HL-60 (cell line): ENCODE measurements around the gene MACROD2.

Experiments
- DNase-seq, 2 experiments: peaks; one replicate each; pipeline ENCODE4 v3.0.0-alpha.2; 2010 to 2020; ENCODE audit warnings: low read depth in 1 of 2, low spot score in 1 of 2
- H3K27ac ChIP-seq: fragments of 250-450 bp; sonication (Bioruptor Pico); replicated peaks from 2 replicates; pipeline ENCODE4 v1.5.1; 2020; ENCODE audit warnings: mild to moderate bottlenecking, moderate library complexity
- H3K27me3 ChIP-seq: fragments of 250-450 bp; sonication (Bioruptor Pico); 2 replicates; pipeline ENCODE4 v1.5.1; 2021; ENCODE audit warnings: mild to moderate bottlenecking, moderate library complexity; ENCODE audit not compliant: insufficient read depth, poor library complexity, severe bottlenecking
- H3K4me3 ChIP-seq: replicated peaks from 2 replicates; pipeline ENCODE4 v1.5.1; 2011; ENCODE audit warnings: mild to moderate bottlenecking, control low read depth, low read length; ENCODE audit not compliant: insufficient read depth
- CTCF ChIP-seq: IDR thresholded peaks from one replicate; pipeline ENCODE4 v1.5.1; 2011; ENCODE audit warnings: low read length, control low read depth, inconsistent platforms; ENCODE audit not compliant: insufficient read depth
- GABPA ChIP-seq: IDR thresholded peaks from 2 replicates; pipeline ENCODE4 v1.6.1; 2012; ENCODE audit warnings: low read depth
- POLR2AphosphoS5 ChIP-seq: IDR thresholded peaks from 2 replicates; pipeline ENCODE4 v1.6.1; 2012; ENCODE audit warnings: low read depth
- REST ChIP-seq: IDR thresholded peaks from 2 replicates; pipeline ENCODE4 v1.6.1; 2012; ENCODE audit warnings: low read depth; ENCODE audit not compliant: insufficient replicate concordance
- SPI1 ChIP-seq: IDR thresholded peaks from 2 replicates; pipeline ENCODE4 v1.6.1; 2012; ENCODE audit warnings: low read depth, mild to moderate bottlenecking, borderline replicate concordance

The MACROD2 gene

GRCh38 chr20:15638816-15639215 lies 1643.5 kb downstream of the MACROD2 start:
- Histone ChIP-seq H3K4me3 (no peak overlapping the region), H3K27ac (no peak overlapping the region), H3K27me3 (no peaks in the 10 kb centered on the region)
- TF ChIP-seq GABPA (no peak), POLR2AphosphoS5 (no peak), REST (no peak), CTCF (no peak), SPI1 (no peak)
- no peak for DNase-seq

GRCh38 chr20:15639839-15640238 lies 1644.5 kb downstream of the MACROD2 start:
- no peak for DNase-seq
- Histone ChIP-seq H3K27me3 (no peaks in the 10 kb centered on the region), H3K27ac (no peak overlapping the region), H3K4me3 (no peak overlapping the region)
- no peak for TF ChIP-seq GABPA
- TF ChIP-seq POLR2AphosphoS5: no peak
- TF ChIP-seq SPI1: no peak
- no peak for TF ChIP-seq CTCF
- TF ChIP-seq REST: no peak

GRCh38 chr20:15642109-15642508 lies 1646.8 kb downstream of the MACROD2 start:
- H3K4me3 ChIP-seq: no peak overlapping the region
- no peaks in the 10 kb centered on the region for H3K27me3 ChIP-seq
- TF ChIP-seq GABPA: no peak
- no peak for TF ChIP-seq SPI1
- no peak for TF ChIP-seq REST
- no peak for TF ChIP-seq POLR2AphosphoS5
- no peak for TF ChIP-seq CTCF
- DNase-seq: no peak
- no peak overlapping the region for H3K27ac ChIP-seq
